IPS-15b (cell line): ENCODE results near the gene CEMIP.

Experiments used
- H3K27me3 ChIP-seq: one replicate; pipeline ENCODE4 v1.6.1; 2013; ENCODE audit warnings: low read length; ENCODE audit not compliant: control insufficient read depth, insufficient read depth
- H3K36me3 ChIP-seq: one replicate; pipeline ENCODE4 v1.6.1; 2013; ENCODE audit warnings: low read length; ENCODE audit not compliant: control insufficient read depth, insufficient read depth
- H3K4me1 ChIP-seq: one replicate; pipeline ENCODE4 v1.6.1; 2013; ENCODE audit warnings: mild to moderate bottlenecking, low read length; ENCODE audit not compliant: control insufficient read depth, insufficient read depth
- H3K4me3 ChIP-seq: one replicate; pipeline ENCODE4 v1.5.1; 2013; ENCODE audit warnings: low read depth, low read length
- H3K9ac ChIP-seq: one replicate; pipeline ENCODE4 v1.6.1; 2013; ENCODE audit warnings: low read depth, mild to moderate bottlenecking, low read length
- H3K9me3 ChIP-seq: one replicate; pipeline ENCODE4 v1.6.1; 2013; ENCODE audit warnings: mild to moderate bottlenecking, low read length; ENCODE audit not compliant: control insufficient read depth, insufficient read depth

The CEMIP gene

GRCh38 chr15:80998251-80998650 lies 219.1 kb downstream of the CEMIP start:
- peaks cover 17% of the 10 kb centered on the region for H3K27me3 ChIP-seq
- no peaks in the 10 kb centered on the region for H3K36me3 ChIP-seq
- no peak overlapping the region for H3K9ac ChIP-seq
- H3K9me3 ChIP-seq: no peaks in the 10 kb centered on the region
- no peak overlapping the region for H3K4me3 ChIP-seq
- H3K4me1 ChIP-seq: no peaks in the 10 kb centered on the region

GRCh38 chr15:80999623-81000036 lies 220.5 kb downstream of the CEMIP start:
- no peak overlapping the region for H3K9ac ChIP-seq
- H3K36me3 ChIP-seq: no peaks in the 10 kb centered on the region
- no peaks in the 10 kb centered on the region for H3K9me3 ChIP-seq
- H3K27me3 ChIP-seq: peaks cover 22% of the 10 kb centered on the region
- peak overlapping the region; percentile 83 for H3K4me3 ChIP-seq
- H3K4me1 ChIP-seq: no peaks in the 10 kb centered on the region

GRCh38 chr15:81000144-81000623 lies 221.0 kb downstream of the CEMIP start:
- no peaks in the 10 kb centered on the region for H3K36me3 ChIP-seq

GRCh38 chr15:81000624-81001151 lies 221.5 kb downstream of the CEMIP start, which contains the start of gene TLNRD1:
Gene TLNRD1 (plus strand): TSS chr15:81000923. CDS start chr15:81002272, 1,349 bp downstream.
- no peaks in the 10 kb centered on the region for H3K36me3 ChIP-seq
- peak within 1 kb of the TSS; percentile 83 for H3K4me3 ChIP-seq
- no peaks in the 10 kb centered on the region for H3K4me1 ChIP-seq
- peaks cover 22% of the 10 kb centered on the region for H3K27me3 ChIP-seq
- no peaks in the 10 kb centered on the region for H3K9me3 ChIP-seq
- H3K9ac ChIP-seq: peak within 1 kb of the TSS; percentile 89

More at GRCh38 chr15:81000144-81000623, 221.0 kb downstream of the CEMIP start:
- peak overlapping the region; percentile 83 for H3K4me3 ChIP-seq
- H3K9ac ChIP-seq: peak overlapping the region; percentile 89
- H3K9me3 ChIP-seq: no peaks in the 10 kb centered on the region
- H3K27me3 ChIP-seq: peaks cover 22% of the 10 kb centered on the region
- H3K4me1 ChIP-seq: no peaks in the 10 kb centered on the region
